ENCODE results near the gene HEXD.

The HEXD gene

GRCh38 chr17:82382933-82383255 lies 35.3 kb upstream of the HEXD start:
- DNase-seq = no peak

DNA sequence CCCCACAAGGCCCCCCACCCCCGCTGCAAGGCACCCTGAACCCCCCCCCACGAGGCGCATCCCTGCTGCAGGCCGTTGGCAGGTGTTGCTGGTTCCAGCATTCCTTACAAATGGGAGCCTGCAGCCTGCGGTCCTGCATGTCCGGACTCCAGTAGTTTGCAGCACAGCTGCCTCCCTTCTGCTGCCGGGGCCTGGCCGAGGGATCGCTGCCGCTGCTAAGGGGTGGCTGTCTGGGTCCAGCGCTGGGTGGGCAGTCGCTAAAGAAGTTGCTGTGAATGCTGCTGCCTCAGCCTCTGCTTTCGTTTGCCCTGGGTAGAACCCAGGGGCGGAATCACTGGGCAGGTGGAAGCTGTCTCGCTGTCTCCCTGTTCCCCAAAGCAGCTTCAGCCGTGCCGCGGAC lies 34.7 kb upstream of the HEXD start:
- DNase-seq = no peak

- no peak for DNase-seq
Measured at GRCh38 chr17:82384051-82384729, 34.0 kb upstream of the HEXD start.

- no peak for DNase-seq
Measured at GRCh38 chr17:82384730-82385481, 33.2 kb upstream of the HEXD start.

- no peak for DNase-seq
Measured at GRCh38 chr17:82385559-82386254, 32.4 kb upstream of the HEXD start.

DNA sequence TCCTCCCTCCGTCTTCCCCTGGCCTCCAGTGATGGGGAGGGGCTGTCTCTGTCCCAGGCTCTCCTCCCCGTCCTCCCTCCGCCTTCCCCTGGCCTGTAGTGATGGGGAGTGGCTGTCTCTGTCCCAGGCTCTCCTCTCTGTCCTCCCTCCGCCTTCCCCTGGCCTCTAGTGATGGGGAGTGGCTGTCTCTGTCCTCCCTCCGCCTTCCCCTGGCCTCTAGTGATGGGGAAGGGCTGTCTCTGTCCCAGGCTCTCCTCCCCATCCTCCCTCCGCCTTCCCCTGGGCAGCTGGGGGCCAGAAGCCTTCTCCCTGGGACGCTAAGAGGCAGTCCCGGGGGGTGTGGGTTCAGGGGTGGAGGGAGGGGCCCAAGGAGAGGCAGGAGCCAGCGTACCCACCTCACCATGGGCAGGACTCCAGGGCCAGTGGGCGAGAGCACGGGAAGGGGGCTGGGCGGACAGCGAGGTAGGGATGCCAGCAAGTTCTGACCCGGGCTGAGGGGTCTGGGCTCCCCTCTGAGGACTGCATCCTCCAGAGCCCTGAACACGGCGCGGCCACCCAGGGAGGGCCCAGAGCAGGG lies 31.8 kb upstream of the HEXD start:
- no peak for DNase-seq

- no peak for DNase-seq
Measured at GRCh38 chr17:82386881-82387704, 31.1 kb upstream of the HEXD start.

GRCh38 chr17:82387705-82388106 lies 30.4 kb upstream of the HEXD start:
- DNase-seq = no peak

- no peak for DNase-seq
Measured at GRCh38 chr17:82388223-82388921, 29.8 kb upstream of the HEXD start.

DNA sequence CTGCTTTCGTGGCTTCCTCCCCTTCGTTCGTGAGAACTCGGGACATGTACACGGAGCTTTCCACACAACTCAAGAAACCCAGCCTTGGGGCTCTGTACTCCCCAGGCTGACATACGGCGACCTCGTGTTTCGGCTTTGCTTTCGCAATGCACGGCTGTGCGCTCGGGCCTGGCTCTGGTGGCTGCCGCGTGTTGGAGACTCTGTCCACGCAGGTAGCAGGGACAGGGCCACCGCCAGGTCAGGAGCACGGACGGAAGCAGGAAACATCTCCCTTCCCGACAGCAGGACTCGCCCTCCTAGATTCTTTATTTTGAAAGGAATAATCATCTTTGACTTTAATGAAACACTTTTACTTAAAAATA lies 29.2 kb upstream of the HEXD start:
- no peak for DNase-seq

DNA sequence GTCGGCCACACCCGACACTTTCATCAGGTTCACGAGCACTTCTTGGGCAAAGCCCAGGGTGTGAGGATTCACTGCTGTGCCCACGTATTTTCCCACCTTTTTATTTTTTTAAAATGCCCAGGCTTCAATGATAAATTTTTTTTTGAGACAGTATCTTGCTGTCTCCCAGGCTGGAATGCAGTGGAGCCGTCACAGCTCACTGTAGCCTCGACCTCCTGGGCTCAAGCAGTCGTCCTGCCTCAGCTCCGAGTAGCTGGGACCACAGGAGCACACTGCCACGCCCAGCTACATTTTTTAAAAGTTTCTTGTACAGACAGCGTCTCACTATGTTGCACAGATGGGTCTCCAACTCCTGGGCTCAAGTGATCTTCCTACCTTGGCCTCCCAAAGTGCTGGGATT lies 28.8 kb upstream of the HEXD start:
- no peak for DNase-seq

GRCh38 chr17:82390015-82390859 lies 27.9 kb upstream of the HEXD start:
- DNase-seq = no peak

- no peak for DNase-seq
Measured at GRCh38 chr17:82390860-82391435, 27.2 kb upstream of the HEXD start.

DNA sequence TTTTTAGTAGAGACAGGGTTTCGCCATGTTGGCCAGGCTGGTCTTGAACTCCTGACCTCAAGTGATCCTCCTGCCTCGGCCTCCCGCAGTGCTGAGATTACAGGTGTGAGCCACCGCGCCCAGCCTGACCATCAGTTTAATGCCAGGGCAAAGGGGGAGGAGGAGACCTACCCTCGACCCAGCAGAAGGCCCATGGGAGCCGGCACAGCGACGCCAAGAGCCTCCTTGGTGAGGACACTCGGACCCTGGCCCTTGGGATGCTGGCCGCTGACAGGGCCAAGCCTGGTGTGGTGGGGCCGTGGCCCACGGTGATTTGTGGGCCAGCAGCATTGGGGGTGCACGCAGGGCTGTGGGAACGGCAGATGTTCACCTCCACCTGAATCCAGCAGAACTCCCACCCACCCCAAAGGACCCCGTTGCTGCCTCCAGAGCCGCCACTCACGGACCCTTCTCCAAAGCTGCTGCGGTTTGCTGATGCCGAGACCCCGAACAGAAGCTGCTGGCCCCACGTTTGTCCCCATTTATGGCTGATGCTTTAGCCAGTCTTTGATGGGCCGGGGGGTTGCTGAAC lies 26.6 kb upstream of the HEXD start:
- no peak for DNase-seq

DNA sequence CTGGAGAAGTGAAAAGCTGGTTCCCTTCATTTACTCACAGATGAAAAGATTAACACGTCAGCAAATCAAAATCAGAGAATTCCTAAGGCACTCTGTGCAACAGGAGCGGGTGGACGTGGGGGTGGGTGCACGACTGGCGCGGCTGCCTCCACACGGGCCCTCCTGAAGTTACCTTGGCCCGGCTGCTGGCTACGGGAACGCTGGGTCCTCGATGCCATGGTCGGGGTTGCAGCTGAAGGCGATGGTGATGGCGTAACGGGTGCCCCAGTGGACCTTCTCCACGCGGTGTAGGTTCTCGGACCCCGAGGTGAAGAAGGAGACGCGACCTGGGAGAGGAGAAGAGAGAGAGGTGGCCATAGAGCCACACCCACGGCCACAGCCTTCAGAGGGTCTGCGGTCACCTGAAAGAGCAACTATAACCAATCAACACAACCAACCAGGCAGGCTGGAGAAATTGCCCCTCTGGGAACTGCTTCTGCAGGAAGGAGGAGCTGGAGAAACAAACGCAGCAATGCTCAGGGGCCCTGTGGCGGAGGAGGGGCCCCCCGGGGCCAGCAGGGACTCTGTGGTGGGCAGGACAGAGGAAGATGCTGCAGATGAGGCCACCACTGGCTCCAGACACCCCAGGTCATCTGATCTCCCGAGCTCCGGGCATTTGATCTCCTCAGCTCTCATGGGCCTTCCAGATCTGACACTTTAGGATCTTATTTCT lies 25.8 kb upstream of the HEXD start:
- DNase-seq = no peak

GRCh38 chr17:82392941-82393340 lies 25.2 kb upstream of the HEXD start:
- DNase-seq = no peak

DNA sequence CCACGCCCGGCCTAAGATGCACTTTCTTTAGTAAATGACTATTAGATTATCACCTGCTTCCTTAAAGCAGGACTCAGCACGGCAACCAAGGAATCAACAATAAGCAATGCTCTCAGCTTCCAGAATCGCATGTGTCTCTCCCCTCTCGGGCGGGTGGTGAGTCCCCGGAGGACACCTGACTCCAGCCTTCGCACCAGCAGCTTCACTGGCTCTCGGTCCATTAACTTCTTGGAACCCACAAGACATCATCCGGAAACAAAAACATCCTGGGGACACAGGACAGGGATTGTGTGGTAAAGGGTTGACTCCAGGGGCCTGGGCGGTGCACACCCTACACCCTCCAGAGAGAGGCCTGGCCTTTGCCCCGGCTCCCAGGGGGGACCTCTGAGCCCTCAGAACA lies 23.9 kb upstream of the HEXD start:
- DNase-seq = no peak

- no peak for DNase-seq
Measured at GRCh38 chr17:82396601-82397435, 21.3 kb upstream of the HEXD start.

Data from DMS 273 treated with DMSO at 0.1 percent for 48 hours (cell line).